Hepatocyte (in vitro differentiated cells): ENCODE results near the gene SDC3. TPM values are rescaled to one million over a fixed set of nuclear protein-coding genes. Genes with fewer than 3 reads are reported as not detected.

Source experiments
- DNase-seq: peaks from one replicate; pipeline ENCODE4 v3.0.0-alpha.2; 2016; ENCODE audit warnings: low spot score
- H2AFZ ChIP-seq: fragments of 200-600 bp; sonication (generic); 2 replicates; pipeline ENCODE4 v1.6.0; 2016; ENCODE audit warnings: antibody characterized with exemption, mild to moderate bottlenecking
- H3K27ac ChIP-seq: fragments of 200-600 bp; sonication (generic); 2 replicates; pipeline ENCODE4 v1.5.1; 2016; ENCODE audit warnings: mild to moderate bottlenecking
- H3K27me3 ChIP-seq: fragments of 200-600 bp; sonication (generic); 2 replicates; pipeline ENCODE4 v1.6.1; 2016
- H3K36me3 ChIP-seq: fragments of 200-600 bp; sonication (generic); replicated peaks from 2 replicates; pipeline ENCODE4 v1.5.1; 2016; ENCODE audit warnings: low read depth; ENCODE audit not compliant: insufficient read depth
- H3K4me1 ChIP-seq: fragments of 200-600 bp; sonication (generic); 2 replicates; pipeline ENCODE4 v1.5.1; 2016; ENCODE audit warnings: mild to moderate bottlenecking, moderate library complexity; ENCODE audit not compliant: insufficient read depth
- H3K4me2 ChIP-seq: fragments of 200-600 bp; sonication (generic); 2 replicates; pipeline ENCODE4 v1.6.0; 2016
- H3K4me3 ChIP-seq: fragments of 200-600 bp; sonication (generic); 2 replicates; pipeline ENCODE4 v1.5.1; 2016; ENCODE audit warnings: mild to moderate bottlenecking
- H3K79me2 ChIP-seq: fragments of 200-600 bp; sonication (generic); 2 replicates; pipeline ENCODE4 v1.6.0; 2017; ENCODE audit warnings: mild to moderate bottlenecking
- H3K9me2 ChIP-seq: fragments of 200-600 bp; sonication (generic); replicated peaks from 2 replicates; pipeline ENCODE4 v1.6.0; 2017; ENCODE audit warnings: mild to moderate bottlenecking; ENCODE audit not compliant: insufficient read depth
- H3K9me3 ChIP-seq: fragments of 200-600 bp; sonication (generic); 2 replicates; pipeline ENCODE4 v1.5.1; 2016; ENCODE audit warnings: low read depth, mild to moderate bottlenecking
- H4K20me1 ChIP-seq: fragments of 200-600 bp; sonication (generic); 2 replicates; pipeline ENCODE4 v1.6.0; 2016; ENCODE audit warnings: mild to moderate bottlenecking; ENCODE audit not compliant: insufficient read depth, poor library complexity, severe bottlenecking
- CTCF ChIP-seq: fragments of 200-600 bp; sonication (generic); IDR thresholded peaks from 2 replicates; pipeline ENCODE4 v1.5.1; 2016; ENCODE audit warnings: antibody characterized with exemption, mild to moderate bottlenecking; ENCODE audit not compliant: poor library complexity
- EZH2 ChIP-seq: fragments of 200-600 bp; sonication (generic); IDR thresholded peaks from 2 replicates; pipeline ENCODE4 v1.6.1; 2016; ENCODE audit warnings: antibody characterized with exemption, mild to moderate bottlenecking, borderline replicate concordance
- EZH2phosphoT487 ChIP-seq: fragments of 200-600 bp; sonication (generic); IDR thresholded peaks from one replicate; pipeline ENCODE4 v1.6.1; 2018; ENCODE audit warnings: antibody characterized with exemption, mild to moderate bottlenecking, low read depth, moderate library complexity; ENCODE audit not compliant: unreplicated experiment, severe bottlenecking
- WGBS: methylation state at CpG from one replicate; pipeline ENCODE4 v1.1.6; 2016; ENCODE audit warnings: low lambda C conversion rate; ENCODE audit errors: missing lambda C conversion rate; 5-methylcytosine and 5-hydroxymethylcytosine counted together
- polyA plus RNA-seq: library from polyadenylated mRNA; unstranded; fragments of >200 nt; fragmentation: Nextera tagmentation; extraction: Ambion mirVana; gene quantifications from 2 replicates; pipeline ENCODE4 v1.2.1, GENCODE V29; 2016
- total RNA-seq: library from RNA; depleted of rRNA; stranded (reverse); fragments of >200 nt; gene quantifications from 2 replicates; pipeline ENCODE4 v1.2.3, GENCODE V29; 2014

SDC3 gene
- total and polyA plus RNA-seq, 2 experiments from 2014 or later = 33.5 to 60.0 TPM

DNA sequence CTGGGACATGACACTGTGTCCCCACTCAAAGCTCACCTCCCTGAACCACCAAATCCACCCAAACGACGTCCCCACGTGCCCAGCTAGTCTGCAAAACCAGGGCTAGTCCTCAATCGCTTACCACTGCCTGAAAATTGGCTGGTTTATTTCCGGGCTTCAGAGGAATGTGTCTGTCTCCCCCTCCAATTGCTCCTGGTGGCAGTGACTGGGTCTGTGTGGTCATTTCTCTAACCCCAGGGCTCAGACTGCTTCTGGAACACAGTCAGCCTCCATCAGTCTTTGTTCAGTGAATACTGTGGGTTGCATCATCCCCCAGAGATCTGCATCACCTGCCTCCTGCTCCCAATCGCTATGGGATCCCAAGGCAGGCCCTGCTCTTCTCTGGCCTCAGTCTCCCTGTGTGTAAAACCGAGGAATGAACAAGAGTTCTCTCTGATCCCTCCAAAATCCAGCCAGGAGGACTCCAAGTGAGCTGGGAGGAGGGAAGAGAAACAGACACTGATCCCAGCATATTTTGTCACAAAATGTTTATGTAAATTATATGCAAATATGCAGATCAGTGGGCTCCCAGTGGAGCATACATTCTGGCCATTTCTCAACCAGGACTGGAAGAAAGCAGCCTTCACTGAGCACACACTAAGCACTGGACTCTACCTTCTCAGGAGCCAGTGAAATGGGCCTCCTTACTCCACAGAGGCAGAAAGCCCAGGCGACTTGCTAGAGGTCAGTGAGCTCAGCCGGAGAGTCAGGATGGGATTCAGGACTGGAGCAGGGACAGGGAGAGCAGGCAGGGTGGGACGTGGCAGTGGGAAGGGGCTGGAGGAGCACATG is 20.9 kb downstream of the SDC3 start:
- no peak for DNase-seq
- peaks cover 37% of the 10 kb centered on the region for H3K4me1 ChIP-seq
- TF ChIP-seq EZH2phosphoT487 = no peak
- no peak for TF ChIP-seq CTCF
- TF ChIP-seq EZH2 = no peak
- H3K27me3 ChIP-seq = no peaks in the 10 kb centered on the region
- H3K79me2 ChIP-seq = peaks cover 40% of the 10 kb centered on the region
- H3K9me2 ChIP-seq = no peaks in the 10 kb centered on the region
- no peaks in the 10 kb centered on the region for H3K36me3 ChIP-seq
- H4K20me1 ChIP-seq = no peaks in the 10 kb centered on the region
- H3K4me3 ChIP-seq = no peak overlapping the region
- H3K4me2 ChIP-seq = peak overlapping the region; percentile 48
- H3K27ac ChIP-seq = peak overlapping the region; percentile 91
- WGBS = 68% methylated on average over 10 of the region's 10 CpGs
- H2AFZ ChIP-seq = no peak overlapping the region
- H3K9me3 ChIP-seq = no peaks in the 10 kb centered on the region

DNA sequence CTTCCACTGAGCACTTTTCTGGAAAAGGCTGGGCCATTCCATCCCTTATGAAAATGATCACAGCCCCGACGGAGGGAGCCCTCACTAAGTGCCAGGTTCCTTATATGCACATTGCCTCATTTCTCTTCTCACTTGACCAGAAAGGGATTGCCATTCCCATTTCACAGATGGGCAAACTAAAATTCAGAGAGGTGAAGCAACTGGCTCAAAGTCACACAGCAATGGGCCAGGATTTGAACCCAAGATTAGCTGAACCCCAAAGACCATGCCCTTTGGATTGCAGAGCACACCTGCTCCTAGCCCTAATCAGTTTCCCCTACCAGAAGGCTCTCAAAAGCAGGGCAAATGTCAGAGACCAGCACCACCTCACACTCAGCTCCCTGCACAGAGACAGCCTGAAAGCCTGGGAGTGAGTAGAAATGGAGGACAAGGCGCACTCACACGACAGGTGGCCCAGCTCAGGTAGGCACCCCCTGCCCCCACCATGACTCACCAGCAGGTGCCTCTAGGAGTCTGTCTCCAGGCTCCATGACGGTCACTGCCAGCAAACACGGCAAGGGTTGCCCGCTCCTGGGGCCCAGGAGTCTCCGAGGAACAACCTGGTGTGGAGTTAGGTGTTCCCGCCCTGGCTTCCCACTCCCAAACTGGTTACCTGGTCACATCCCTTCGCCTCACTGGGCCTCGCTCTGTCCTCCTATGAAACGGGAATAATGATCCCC is 21.7 kb downstream of the SDC3 start:
- H3K4me1 ChIP-seq = peaks cover 29% of the 10 kb centered on the region
- no peak for DNase-seq
- no peaks in the 10 kb centered on the region for H3K27me3 ChIP-seq
- H3K79me2 ChIP-seq = peaks cover 34% of the 10 kb centered on the region
- WGBS = 90% methylated on average over 12 of the region's 12 CpGs
- no peaks in the 10 kb centered on the region for H3K9me3 ChIP-seq
- TF ChIP-seq EZH2phosphoT487 (no peak), CTCF (no peak), EZH2 (no peak)
- H3K9me2 ChIP-seq = no peaks in the 10 kb centered on the region
- no peak overlapping the region for H2AFZ ChIP-seq
- H3K27ac ChIP-seq = peak overlapping the region; percentile 91
- H4K20me1 ChIP-seq = no peaks in the 10 kb centered on the region
- H3K4me2 ChIP-seq = no peak overlapping the region
- no peaks in the 10 kb centered on the region for H3K36me3 ChIP-seq
- H3K4me3 ChIP-seq = no peak overlapping the region

- H3K4me2 ChIP-seq = no peak overlapping the region
- H3K9me3 ChIP-seq = no peaks in the 10 kb centered on the region
- DNase-seq = no peak
- H3K79me2 ChIP-seq = peaks cover 34% of the 10 kb centered on the region
- H2AFZ ChIP-seq = no peak overlapping the region
- 77% methylated on average over 14 of the region's 17 CpGs for whole genome bisulfite sequencing
- H4K20me1 ChIP-seq = no peaks in the 10 kb centered on the region
- H3K4me1 ChIP-seq = peaks cover 23% of the 10 kb centered on the region
- no peak for TF ChIP-seq EZH2phosphoT487
- no peak for TF ChIP-seq CTCF
- no peak for TF ChIP-seq EZH2
- H3K9me2 ChIP-seq = no peaks in the 10 kb centered on the region
- H3K27ac ChIP-seq = no peak overlapping the region
- no peaks in the 10 kb centered on the region for H3K36me3 ChIP-seq
- no peak overlapping the region for H3K4me3 ChIP-seq
- H3K27me3 ChIP-seq = no peaks in the 10 kb centered on the region
These were observed 22.7 kb downstream of the SDC3 start for GRCh38 chr1:30885570-30886522.
